Mesenchymal stem cell (in vitro differentiated cells and primary cell): ENCODE results near the gene TBC1D22A.

Experiments
- DNase-seq: peaks from one replicate; pipeline ENCODE4 v3.0.0-alpha.2; 2013
- H2AFZ ChIP-seq: one replicate; pipeline ENCODE4 v1.6.1; 2013; ENCODE audit warnings: low read depth, mild to moderate bottlenecking, control low read depth, inconsistent platforms, low read length, moderate library complexity
- H2AK5ac ChIP-seq: 2 replicates; pipeline ENCODE4 v1.6.1; 2013; ENCODE audit warnings: low read length, moderate library complexity, mild to moderate bottlenecking, inconsistent platforms; ENCODE audit not compliant: severe bottlenecking
- H2BK120ac ChIP-seq: one replicate; pipeline ENCODE4 v1.6.1; 2013; ENCODE audit warnings: low read depth, mild to moderate bottlenecking, inconsistent platforms, low read length, moderate library complexity
- H2BK12ac ChIP-seq, 2 experiments: one replicate each; pipeline ENCODE4 v1.6.1; 2013; ENCODE audit warnings: inconsistent platforms in 2 of 2, low read length in 2 of 2, mild to moderate bottlenecking in 2 of 2, moderate library complexity in 2 of 2, control low read depth in 1 of 2
- H2BK15ac ChIP-seq: one replicate; pipeline ENCODE4 v1.6.1; 2013; ENCODE audit warnings: mild to moderate bottlenecking, low read depth, inconsistent platforms; ENCODE audit not compliant: poor library complexity, severe bottlenecking
- H2BK5ac ChIP-seq: 2 replicates; pipeline ENCODE4 v1.6.1; 2013; ENCODE audit warnings: low read depth, mild to moderate bottlenecking, low read length, control low read depth, inconsistent platforms; ENCODE audit not compliant: poor library complexity, severe bottlenecking
- H3K14ac ChIP-seq, 2 experiments: one replicate each; pipeline ENCODE4 v1.6.1; 2013; ENCODE audit warnings: inconsistent platforms in 2 of 2, low read length in 2 of 2, control low read depth in 1 of 2, mild to moderate bottlenecking in 1 of 2, moderate library complexity in 1 of 2
- H3K18ac ChIP-seq, 2 experiments: one replicate each; pipeline ENCODE4 v1.6.1; 2013; ENCODE audit warnings: inconsistent platforms in 2 of 2, low read length in 2 of 2, control low read depth in 1 of 2, low read depth in 1 of 2, mild to moderate bottlenecking in 1 of 2
- H3K23ac ChIP-seq, 2 experiments: one replicate each; pipeline ENCODE4 v1.6.1; 2013; ENCODE audit warnings: inconsistent platforms in 2 of 2, low read length in 2 of 2, mild to moderate bottlenecking in 2 of 2, moderate library complexity in 2 of 2, control low read depth in 1 of 2
- H3K27ac ChIP-seq: 2 replicates; pipeline ENCODE4 v1.5.1; 2013; ENCODE audit warnings: mild to moderate bottlenecking, moderate library complexity, low read length, control low read depth, inconsistent platforms; ENCODE audit not compliant: poor library complexity, severe bottlenecking
- H3K27me3 ChIP-seq, 2 experiments: 2 replicates each; pipeline versions ENCODE4 v1.6.1 to v1.7.0; 2013; ENCODE audit warnings: low read length in 2 of 2, mild to moderate bottlenecking in 2 of 2, moderate library complexity in 2 of 2, control low read depth in 1 of 2, inconsistent platforms in 1 of 2; ENCODE audit not compliant: control insufficient read depth in 1 of 2, insufficient read depth in 1 of 2
- H3K36me3 ChIP-seq, 2 experiments: 2 replicates each; pipeline versions ENCODE4 v1.6.1 to v1.7.0; 2013; ENCODE audit warnings: low read length in 2 of 2, control low read depth in 1 of 2, inconsistent platforms in 1 of 2, low read depth in 1 of 2, mild to moderate bottlenecking in 1 of 2; ENCODE audit not compliant: insufficient read depth in 2 of 2, control insufficient read depth in 1 of 2
- H3K4ac ChIP-seq, 2 experiments: one replicate each; pipeline ENCODE4 v1.6.1; 2013; ENCODE audit warnings: inconsistent platforms in 2 of 2, low read length in 2 of 2, mild to moderate bottlenecking in 2 of 2, moderate library complexity in 2 of 2, control low read depth in 1 of 2, low read depth in 1 of 2
- H3K4me1 ChIP-seq: 2 replicates; pipeline ENCODE4 v1.6.1; 2013; ENCODE audit warnings: low read depth, low read length, control low read depth; ENCODE audit not compliant: control insufficient read depth, insufficient read depth
- H3K4me2 ChIP-seq: 2 replicates; pipeline ENCODE4 v1.6.1; 2013; ENCODE audit warnings: low read length, mild to moderate bottlenecking, inconsistent platforms; ENCODE audit not compliant: poor library complexity, severe bottlenecking
- H3K4me3 ChIP-seq, 2 experiments: 2 replicates each; pipeline versions ENCODE4 v1.5.1 to v1.7.0; 2013; ENCODE audit warnings: low read length in 2 of 2, mild to moderate bottlenecking in 2 of 2, control low read depth in 1 of 2, low read depth in 1 of 2; ENCODE audit not compliant: insufficient read depth in 1 of 2
- H3K79me1 ChIP-seq: replicated peaks from 2 replicates; pipeline ENCODE4 v1.6.1; 2013; ENCODE audit warnings: mild to moderate bottlenecking, control low read depth, low read length, inconsistent platforms; ENCODE audit not compliant: poor library complexity, severe bottlenecking
- H3K9ac ChIP-seq: 2 replicates; pipeline ENCODE4 v1.7.0; 2013; ENCODE audit warnings: mild to moderate bottlenecking, low read length, moderate library complexity
- H3K9me3 ChIP-seq: 2 replicates; pipeline ENCODE4 v1.7.0; 2013; ENCODE audit warnings: mild to moderate bottlenecking, low read length; ENCODE audit not compliant: control insufficient read depth
- H4K8ac ChIP-seq: one replicate; pipeline ENCODE4 v1.6.1; 2013; ENCODE audit warnings: inconsistent platforms, mild to moderate bottlenecking, low read length, moderate library complexity
- H4K91ac ChIP-seq: one replicate; pipeline ENCODE4 v1.6.1; 2013; ENCODE audit warnings: mild to moderate bottlenecking, low read length, inconsistent platforms
- WGBS: methylation state at CpG from one replicate; pipeline ENCODE4 v1.1.7; 2013; ENCODE audit warnings: mixed read lengths; 5-methylcytosine and 5-hydroxymethylcytosine counted together

TBC1D22A gene

DNA sequence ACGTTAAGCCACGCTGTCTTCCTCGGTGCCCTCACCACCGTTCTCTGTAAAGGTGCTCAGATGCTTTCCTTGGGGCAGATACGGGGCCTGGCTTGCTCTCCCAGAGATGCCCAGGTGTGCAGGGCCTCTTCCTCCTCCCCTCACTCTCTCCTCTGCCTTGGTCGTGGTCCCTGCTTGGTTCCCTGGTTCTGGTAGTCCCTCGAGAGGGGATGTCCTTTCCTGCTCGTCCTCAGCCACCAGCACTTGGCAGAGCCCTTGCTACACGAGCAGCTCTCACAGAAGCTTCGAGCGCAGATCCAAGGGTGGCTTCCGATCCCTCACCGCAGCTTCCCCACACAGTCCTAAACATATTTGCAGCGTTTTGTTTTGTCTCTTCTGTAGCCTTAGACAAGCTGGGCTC lies 298.8 kb downstream of the TBC1D22A start:
- H3K4ac ChIP-seq = no peak overlapping the region
- no peak overlapping the region for H4K91ac ChIP-seq
- H2BK15ac ChIP-seq = no peak overlapping the region
- no peak overlapping the region for H3K27ac ChIP-seq
- H3K4me2 ChIP-seq = no peak overlapping the region
- no peak overlapping the region for H3K14ac ChIP-seq
- DNase-seq = no peak
- H2BK120ac ChIP-seq = no peak overlapping the region
- 95% methylated on average over 14 of the region's 14 CpGs for WGBS
- no peaks in the 10 kb centered on the region for H3K9me3 ChIP-seq
- peaks cover 12% of the 10 kb centered on the region for H3K79me1 ChIP-seq
- no peak overlapping the region for H3K23ac ChIP-seq
- no peak overlapping the region for H2BK5ac ChIP-seq
- H2AK5ac ChIP-seq = no peak overlapping the region
- no peak overlapping the region for H3K18ac ChIP-seq
- H2AFZ ChIP-seq = no peak overlapping the region
- no peak overlapping the region for H2BK12ac ChIP-seq
- no peak overlapping the region for H3K9ac ChIP-seq
- H3K4me3 ChIP-seq = no peak overlapping the region
- H3K27me3 ChIP-seq = no peaks in the 10 kb centered on the region
- H4K8ac ChIP-seq = no peak overlapping the region
- peaks cover 19 to 64% of the 10 kb centered on the region in 2 experiments for H3K36me3 ChIP-seq
- H3K4me1 ChIP-seq = peaks cover 11% of the 10 kb centered on the region

GRCh38 chr22:47062126-47062525 lies 299.7 kb downstream of the TBC1D22A start:
- no peak overlapping the region for H4K91ac ChIP-seq
- H2BK5ac ChIP-seq = no peak overlapping the region
- no peak overlapping the region for H3K4me2 ChIP-seq
- no peak overlapping the region for H2AK5ac ChIP-seq
- H3K79me1 ChIP-seq = peaks cover 16% of the 10 kb centered on the region
- no peaks in the 10 kb centered on the region for H3K9me3 ChIP-seq
- no peak overlapping the region for H3K14ac ChIP-seq
- H2AFZ ChIP-seq = no peak overlapping the region
- no peak overlapping the region for H3K18ac ChIP-seq
- peaks cover 13 to 60% of the 10 kb centered on the region in 2 experiments for H3K36me3 ChIP-seq
- H3K9ac ChIP-seq = no peak overlapping the region
- no peak overlapping the region for H2BK120ac ChIP-seq
- H3K4ac ChIP-seq = no peak overlapping the region
- 97% methylated on average over 10 of the region's 10 CpGs for WGBS
- no peak overlapping the region for H4K8ac ChIP-seq
- no peak overlapping the region for H3K27ac ChIP-seq
- no peak overlapping the region for H3K4me3 ChIP-seq
- H3K23ac ChIP-seq = no peak overlapping the region
- no peak overlapping the region for H2BK12ac ChIP-seq
- DNase-seq = no peak
- no peak overlapping the region for H2BK15ac ChIP-seq
- H3K27me3 ChIP-seq = no peaks in the 10 kb centered on the region
- peaks cover 11% of the 10 kb centered on the region for H3K4me1 ChIP-seq

- H3K4me3 ChIP-seq = no peak overlapping the region
- H2BK15ac ChIP-seq = no peak overlapping the region
- no peak for DNase-seq
- peak overlapping the region; percentile 16 for H4K91ac ChIP-seq
- no peak overlapping the region for H2AK5ac ChIP-seq
- H3K4ac ChIP-seq = no peak overlapping the region
- no peak overlapping the region for H4K8ac ChIP-seq
- H3K9ac ChIP-seq = no peak overlapping the region
- H3K23ac ChIP-seq = no peak overlapping the region
- H3K18ac ChIP-seq = no peak overlapping the region
- H3K14ac ChIP-seq = no peak overlapping the region
- no peak overlapping the region for H3K4me2 ChIP-seq
- no peaks in the 10 kb centered on the region for H3K27me3 ChIP-seq
- no peak overlapping the region for H2BK120ac ChIP-seq
- H3K27ac ChIP-seq = no peak overlapping the region
- peaks cover 11% of the 10 kb centered on the region for H3K4me1 ChIP-seq
- no peaks in the 10 kb centered on the region for H3K9me3 ChIP-seq
- no peak overlapping the region for H2BK5ac ChIP-seq
- 96% methylated on average over 14 of the region's 14 CpGs for WGBS
- H3K79me1 ChIP-seq = peaks cover 14% of the 10 kb centered on the region
- no peak overlapping the region for H2AFZ ChIP-seq
- peaks cover 16 to 57% of the 10 kb centered on the region in 2 experiments for H3K36me3 ChIP-seq
- H2BK12ac ChIP-seq = no peak overlapping the region
These were observed 300.6 kb downstream of the TBC1D22A start for GRCh38 chr22:47063071-47063509.

DNA sequence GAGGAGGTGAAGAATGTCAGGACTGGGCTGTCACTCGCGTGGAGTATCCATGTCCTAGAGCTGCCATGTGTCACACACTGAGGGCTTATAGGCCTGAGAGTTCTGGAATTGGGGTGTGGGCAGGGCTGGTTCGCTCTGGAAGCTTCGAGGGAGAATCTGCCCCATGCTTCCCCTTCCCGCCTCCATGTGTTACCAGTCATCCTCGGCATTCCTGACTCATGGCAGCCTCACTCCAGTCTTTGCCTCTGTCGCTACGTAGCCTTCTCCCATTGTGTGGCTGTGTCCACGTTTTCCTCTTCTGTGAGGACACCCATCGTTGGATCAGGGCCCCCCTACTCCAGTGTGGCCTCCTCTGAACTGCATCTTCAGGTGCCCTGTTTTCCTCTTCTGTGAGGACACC lies 301.2 kb downstream of the TBC1D22A start:
- Histone ChIP-seq H2BK15ac (no peak overlapping the region), H3K4me2 (no peak overlapping the region), H3K23ac (no peak overlapping the region), H2AFZ (no peak overlapping the region), H2AK5ac (no peak overlapping the region), H3K18ac (no peak overlapping the region), H4K91ac (peak overlapping the region; percentile 16), H3K9me3 (no peaks in the 10 kb centered on the region), H3K4me1 (peaks cover 9% of the 10 kb centered on the region), H2BK5ac (no peak overlapping the region), H3K79me1 (peaks cover 14% of the 10 kb centered on the region), H4K8ac (no peak overlapping the region), H3K36me3 (peaks cover 16 to 54% of the 10 kb centered on the region in 2 experiments), H3K14ac (no peak overlapping the region), H2BK120ac (no peak overlapping the region), H3K27ac (no peak overlapping the region), H3K9ac (no peak overlapping the region), H3K4ac (no peak overlapping the region), H2BK12ac (no peak overlapping the region), H3K27me3 (no peaks in the 10 kb centered on the region), H3K4me3 (no peak overlapping the region)
- DNase-seq = no peak
- WGBS = 95% methylated on average over 10 of the region's 10 CpGs
